ENCODE results near the gene SLC37A3. TPM values are rescaled to one million over a fixed set of nuclear protein-coding genes. Genes with fewer than 3 reads are reported as not detected.
"Not testable (repeated sequence)": the region's sequence is repeated elsewhere in the genome, so short reads cannot be mapped to it uniquely, and the experiment has no call there.

Gene SLC37A3
- 31.9 and 42.6 TPM in 2 replicates for total RNA-seq (2014; rRNA removed; shearing (Covaris generic))

- peak; percentile 77 for DNase-seq (ENCODE audit: low spot score)
Observed at GRCh38 chr7:140397784-140398750, at the start of gene SLC37A3. Gene SLC37A3 (minus strand): TSS chr7:140398530. CDS start chr7:140382526, 16,004 bp downstream.

GRCh38 chr7:140447841-140448240 is 49.5 kb upstream of the SLC37A3 start:
- DNase-seq (ENCODE audit: low spot score) = no peak

GRCh38 chr7:140446467-140446866 is 48.1 kb upstream of the SLC37A3 start:
- no peak for DNase-seq (ENCODE audit: low spot score)

- no peak for DNase-seq (ENCODE audit: low spot score)
Observed at GRCh38 chr7:140441519-140441918, 43.2 kb upstream of the SLC37A3 start.

- peak; percentile 25 for DNase-seq (ENCODE audit: low spot score)
Observed at GRCh38 chr7:140440593-140440992, 42.3 kb upstream of the SLC37A3 start.

GRCh38 chr7:140439359-140439758 is 41.0 kb upstream of the SLC37A3 start:
- no peak for DNase-seq (ENCODE audit: low spot score)

GRCh38 chr7:140435252-140435895 is 37.0 kb upstream of the SLC37A3 start:
- no peak for DNase-seq (ENCODE audit: low spot score)

- DNase-seq (ENCODE audit: low spot score) = no peak
Observed at GRCh38 chr7:140433396-140433795, 35.1 kb upstream of the SLC37A3 start.

GRCh38 chr7:140426130-140426529 is 27.8 kb upstream of the SLC37A3 start:
- no peak for DNase-seq (ENCODE audit: low spot score)

GRCh38 chr7:140425718-140426117 is 27.4 kb upstream of the SLC37A3 start:
- no peak for DNase-seq (ENCODE audit: low spot score)

- no peak for DNase-seq (ENCODE audit: low spot score)
Observed at GRCh38 chr7:140423501-140423900, 25.2 kb upstream of the SLC37A3 start.

GRCh38 chr7:140421521-140421920 is 23.2 kb upstream of the SLC37A3 start:
- no peak for DNase-seq (ENCODE audit: low spot score)

GRCh38 chr7:140418653-140419052 is 20.3 kb upstream of the SLC37A3 start:
- DNase-seq (ENCODE audit: low spot score) = no peak

- not testable (repeated sequence) for DNase-seq (ENCODE audit: low spot score)
Observed at GRCh38 chr7:140418156-140418472, 19.8 kb upstream of the SLC37A3 start.

GRCh38 chr7:140417456-140418155 is 19.3 kb upstream of the SLC37A3 start:
- DNase-seq (ENCODE audit: low spot score) = no peak

- DNase-seq (ENCODE audit: low spot score) = no peak
Observed at GRCh38 chr7:140416560-140416959, 18.2 kb upstream of the SLC37A3 start.

GRCh38 chr7:140415816-140416215 is 17.5 kb upstream of the SLC37A3 start:
- DNase-seq (ENCODE audit: low spot score) = not testable (repeated sequence)

- DNase-seq (ENCODE audit: low spot score) = no peak
Observed at GRCh38 chr7:140415361-140415760, 17.0 kb upstream of the SLC37A3 start.

GRCh38 chr7:140404565-140405065 is 6.3 kb upstream of the SLC37A3 start:
- DNase-seq (ENCODE audit: low spot score) = no peak

- DNase-seq (ENCODE audit: low spot score) = no peak
Observed at GRCh38 chr7:140403878-140404564, 5.7 kb upstream of the SLC37A3 start, which contains the start of gene RAB19. Gene RAB19 (plus strand): TSS chr7:140404058. CDS start chr7:140407647, 3,589 bp downstream.

GRCh38 chr7:140402178-140402835 is 4.0 kb upstream of the SLC37A3 start:
- DNase-seq (ENCODE audit: low spot score) = peak; percentile 75
